Liver (tissue), 9 donors: Measurements from ENCODE around the gene ATXN1. TPM values are rescaled to one million over a fixed set of nuclear protein-coding genes. Genes with fewer than 3 reads are reported as not detected.
A peak's percentile ranks its signal among the peaks of the same experiment; 100 is the strongest.

Experiments
- DNase-seq: peaks from one replicate; pipeline ENCODE4 v3.0.0-alpha.2; 2017; ENCODE audit warnings: low spot score
- H3K27ac ChIP-seq, 2 donors: one replicate each; pipeline ENCODE4 v1.7.0; 2013; ENCODE audit warnings: inconsistent platforms in 2 of 2, low read length in 2 of 2, control low read depth in 1 of 2, low read depth in 1 of 2, mild to moderate bottlenecking in 1 of 2
- H3K27me3 ChIP-seq, 4 donors: one replicate each; pipeline versions ENCODE4 v1.6.1 to v1.7.0; 2013; ENCODE audit warnings: low read length in 3 of 4, inconsistent platforms in 1 of 4, mild to moderate bottlenecking in 1 of 4, moderate library complexity in 1 of 4; ENCODE audit not compliant: control insufficient read depth in 4 of 4, insufficient read depth in 4 of 4
- H3K36me3 ChIP-seq, 4 donors: one replicate each; pipeline versions ENCODE4 v1.6.1 to v1.7.0; 2013; ENCODE audit warnings: low read length in 3 of 4, mild to moderate bottlenecking in 3 of 4, low read depth in 1 of 4, moderate library complexity in 1 of 4; ENCODE audit not compliant: control insufficient read depth in 4 of 4, insufficient read depth in 3 of 4
- H3K4me1 ChIP-seq, 4 donors: one replicate each; pipeline versions ENCODE4 v1.6.1 to v1.7.0; 2013; ENCODE audit warnings: low read length in 3 of 4, mild to moderate bottlenecking in 3 of 4, moderate library complexity in 1 of 4; ENCODE audit not compliant: control insufficient read depth in 4 of 4, insufficient read depth in 4 of 4
- H3K4me3 ChIP-seq, 3 donors: one replicate each; pipeline versions ENCODE4 v1.6.1 to v1.7.0; 2013; ENCODE audit warnings: low read length in 3 of 3, control low read depth in 1 of 3, low read depth in 1 of 3, mild to moderate bottlenecking in 1 of 3
- H3K9ac ChIP-seq, 2 donors: one replicate each; pipeline ENCODE4 v1.7.0; 2013; ENCODE audit warnings: low read length in 2 of 2, mild to moderate bottlenecking in 2 of 2, moderate library complexity in 2 of 2, control low read depth in 1 of 2, low read depth in 1 of 2
- H3K9me3 ChIP-seq, 4 donors: one replicate each; pipeline versions ENCODE4 v1.6.1 to v1.7.0; 2013; ENCODE audit warnings: low read length in 3 of 4; ENCODE audit not compliant: control insufficient read depth in 4 of 4
- FOXA1 ChIP-seq: IDR thresholded peaks from 2 replicates; pipeline ENCODE4 v1.6.1; 2016; ENCODE audit warnings: antibody characterized with exemption
- FOXA2 ChIP-seq: IDR thresholded peaks from 2 replicates; pipeline ENCODE4 v1.6.1; 2016; ENCODE audit warnings: antibody characterized with exemption
- GABPA ChIP-seq, 2 donors: IDR thresholded peaks in 1 of 2; conservative IDR thresholded peaks in 1 of 2; 2 replicates each; pipeline ENCODE4 v1.6.1; 2016; ENCODE audit warnings: antibody characterized with exemption in 2 of 2, mild to moderate bottlenecking in 1 of 2, moderate library complexity in 1 of 2
- HNF4G ChIP-seq: IDR thresholded peaks from 2 replicates; pipeline ENCODE4 v1.6.1; 2016; ENCODE audit warnings: antibody characterized with exemption
- JUND ChIP-seq, 2 donors: IDR thresholded peaks; 2 replicates each; pipeline ENCODE4 v1.6.1; 2016; ENCODE audit warnings: antibody characterized with exemption in 2 of 2
- RXRA ChIP-seq, 2 donors: IDR thresholded peaks; 2 replicates each; pipeline ENCODE4 v1.6.1; 2017 to 2018; ENCODE audit warnings: antibody characterized with exemption in 2 of 2, mild to moderate bottlenecking in 1 of 2
- SP1 ChIP-seq: IDR thresholded peaks from 2 replicates; pipeline ENCODE4 v1.6.1; 2018; ENCODE audit warnings: antibody characterized with exemption, mild to moderate bottlenecking
- YY1 ChIP-seq: IDR thresholded peaks from 2 replicates; pipeline ENCODE4 v1.6.1; 2016; ENCODE audit warnings: antibody characterized with exemption, mild to moderate bottlenecking
- WGBS: extraction: QIAGEN DNeasy Blood & Tissue Kit; methylation state at CpG from one replicate; pipeline ENCODE4 v1.1.7; 2013; 5-methylcytosine and 5-hydroxymethylcytosine counted together
- polyA plus RNA-seq, 2 donors: library from polyadenylated mRNA; stranded (reverse) in 1 of 2; unstranded in 1 of 2; fragments of 200-250 nt in 1 of 2; fragments of >200 nt in 1 of 2; fragmentation: Nextera tagmentation in 1 of 2; extraction: Ambion mirVana in 1 of 2; gene quantifications; one replicate each; pipeline versions ENCODE4 v1.2.1 to v1.2.3, GENCODE V29; 2013 to 2015
- total RNA-seq, 2 donors: library from RNA; depleted of rRNA; stranded (reverse); fragments of >200 nt; gene quantifications; one replicate each; pipeline ENCODE4 v1.2.3, GENCODE V29; 2014
- TF ChIP-seq, protein P1 (sequence below): IDR thresholded peaks from 2 replicates; pipeline ENCODE4 v1.6.1; 2016; ENCODE audit warnings: antibody characterized with exemption
- TF ChIP-seq, protein P2 (sequence below): IDR thresholded peaks from 2 replicates; pipeline ENCODE4 v1.6.1; 2016; ENCODE audit warnings: antibody characterized with exemption
- TF ChIP-seq, protein P3 (sequence below): IDR thresholded peaks from 2 replicates; pipeline ENCODE4 v1.6.1; 2016; ENCODE audit warnings: antibody characterized with exemption
- TF ChIP-seq, protein P4 (sequence below): IDR thresholded peaks from 2 replicates; pipeline ENCODE4 v1.6.1; 2016; ENCODE audit warnings: antibody characterized with exemption, mild to moderate bottlenecking
- donor health status: healthy.
- donor health status: healthy.
- donor health status: healthy.
- donor health status: healthy.
- donor health status: healthy.

The ATXN1 gene
- total and polyA plus RNA-seq, 4 donors = 4.3 to 29.7 (median 8.2) TPM

DNA sequence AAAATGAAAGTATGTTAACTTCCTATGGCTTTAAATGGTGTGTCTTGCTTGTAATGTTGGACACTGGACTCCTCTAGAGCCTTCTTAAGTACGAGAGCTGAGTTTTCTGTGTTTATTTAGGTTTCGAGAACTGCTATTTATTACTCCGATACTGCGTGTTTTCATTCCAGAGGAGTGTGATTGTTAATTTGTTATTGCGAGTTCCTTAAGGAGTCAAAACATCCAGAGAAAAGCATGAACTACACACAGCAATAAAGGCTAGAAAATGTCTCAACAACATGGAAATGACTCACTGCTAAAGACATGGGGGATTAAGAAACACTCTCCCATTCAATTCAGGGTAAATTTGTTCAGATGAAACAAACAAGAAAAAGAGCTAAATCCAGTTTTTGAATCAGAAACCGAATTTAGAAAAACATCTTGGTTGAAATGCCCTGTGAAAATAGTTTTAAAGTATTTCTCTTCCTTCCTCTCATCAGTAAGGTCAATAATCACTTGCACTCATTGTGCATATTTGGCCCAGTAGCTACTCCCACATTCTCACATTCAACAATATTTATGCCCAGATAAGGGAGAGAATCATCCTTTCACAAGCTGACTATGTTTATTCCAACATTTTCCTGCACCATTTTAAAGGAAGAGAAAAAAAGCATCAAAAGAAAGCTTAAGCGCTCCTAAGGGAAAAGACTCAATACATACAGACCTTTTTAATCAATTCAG, 36.0 kb downstream of the ATXN1 start:
- H3K9me3 ChIP-seq = no peaks in the 10 kb centered on the region
- WGBS = 86% methylated on average over 7 of the region's 7 CpGs
- no peak for DNase-seq
- H3K36me3 ChIP-seq = no peaks in the 10 kb centered on the region
- H3K9ac ChIP-seq = no peak overlapping the region
- H3K27me3 ChIP-seq = no peaks in the 10 kb centered on the region
- peak overlapping the region; percentile 13 to 33 for H3K27ac ChIP-seq
- H3K4me3 ChIP-seq = no peak overlapping the region
- H3K4me1 ChIP-seq = peaks cover 2 to 21% (median 4%) of the 10 kb centered on the region in 4 donors
- TF ChIP-seq, protein P1, sequence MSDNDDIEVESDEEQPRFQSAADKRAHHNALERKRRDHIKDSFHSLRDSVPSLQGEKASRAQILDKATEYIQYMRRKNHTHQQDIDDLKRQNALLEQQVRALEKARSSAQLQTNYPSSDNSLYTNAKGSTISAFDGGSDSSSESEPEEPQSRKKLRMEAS = no peak
- TF ChIP-seq YY1 (peak; percentile 6), HNF4G (no peak), FOXA1 (no peak)

DNA sequence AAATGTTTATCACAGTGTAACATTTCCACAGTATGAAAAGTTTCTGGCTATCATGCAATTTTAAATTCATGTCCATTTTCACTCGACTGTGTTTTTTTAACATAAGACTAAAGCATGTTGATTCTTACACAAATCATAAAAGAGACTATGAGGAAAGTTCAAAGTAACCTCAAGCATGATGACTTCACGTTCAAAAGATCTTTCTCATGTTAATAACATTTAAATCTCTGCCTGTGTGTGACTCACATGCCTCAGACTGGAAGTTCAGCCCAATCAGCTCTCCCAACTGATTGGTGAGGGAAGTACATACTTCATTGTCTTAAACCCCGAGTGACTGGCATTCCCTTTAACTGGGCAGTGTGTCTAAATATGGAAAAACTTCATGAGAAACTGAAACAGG, 37.4 kb downstream of the ATXN1 start:
- Histone ChIP-seq H3K4me1 (peaks cover 2 to 22% (median 4%) of the 10 kb centered on the region in 4 donors), H3K27ac (peak overlapping the region in 1 of 2 donors; percentile 11), H3K4me3 (no peak overlapping the region), H3K9me3 (no peaks in the 10 kb centered on the region), H3K9ac (no peak overlapping the region), H3K36me3 (no peaks in the 10 kb centered on the region), H3K27me3 (no peaks in the 10 kb centered on the region)
- DNase-seq = no peak
- WGBS = 60% methylated on average over 3 of the region's 3 CpGs
- TF ChIP-seq RXRA (IDR thresholded peaks at IDR 0.05) = no peak
- TF ChIP-seq, protein P2, sequence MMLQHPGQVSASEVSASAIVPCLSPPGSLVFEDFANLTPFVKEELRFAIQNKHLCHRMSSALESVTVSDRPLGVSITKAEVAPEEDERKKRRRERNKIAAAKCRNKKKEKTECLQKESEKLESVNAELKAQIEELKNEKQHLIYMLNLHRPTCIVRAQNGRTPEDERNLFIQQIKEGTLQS = no peak
- TF ChIP-seq, protein P3, sequence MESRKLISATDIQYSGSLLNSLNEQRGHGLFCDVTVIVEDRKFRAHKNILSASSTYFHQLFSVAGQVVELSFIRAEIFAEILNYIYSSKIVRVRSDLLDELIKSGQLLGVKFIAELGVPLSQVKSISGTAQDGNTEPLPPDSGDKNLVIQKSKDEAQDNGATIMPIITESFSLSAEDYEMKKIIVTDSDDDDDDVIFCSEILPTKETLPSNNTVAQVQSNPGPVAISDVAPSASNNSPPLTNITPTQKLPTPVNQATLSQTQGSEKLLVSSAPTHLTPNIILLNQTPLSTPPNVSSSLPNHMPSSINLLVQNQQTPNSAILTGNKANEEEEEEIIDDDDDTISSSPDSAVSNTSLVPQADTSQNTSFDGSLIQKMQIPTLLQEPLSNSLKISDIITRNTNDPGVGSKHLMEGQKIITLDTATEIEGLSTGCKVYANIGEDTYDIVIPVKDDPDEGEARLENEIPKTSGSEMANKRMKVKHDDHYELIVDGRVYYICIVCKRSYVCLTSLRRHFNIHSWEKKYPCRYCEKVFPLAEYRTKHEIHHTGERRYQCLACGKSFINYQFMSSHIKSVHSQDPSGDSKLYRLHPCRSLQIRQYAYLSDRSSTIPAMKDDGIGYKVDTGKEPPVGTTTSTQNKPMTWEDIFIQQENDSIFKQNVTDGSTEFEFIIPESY = no peak
- TF ChIP-seq SP1 = no peak
- TF ChIP-seq JUND (IDR thresholded peaks at IDR 0.05) = no peak
- TF ChIP-seq GABPA (IDR thresholded peaks at IDR 0.05 in 1 of 2, conservative IDR thresholded peaks at IDR 0.05 in 1 of 2) = no peak
- TF ChIP-seq, protein P4, sequence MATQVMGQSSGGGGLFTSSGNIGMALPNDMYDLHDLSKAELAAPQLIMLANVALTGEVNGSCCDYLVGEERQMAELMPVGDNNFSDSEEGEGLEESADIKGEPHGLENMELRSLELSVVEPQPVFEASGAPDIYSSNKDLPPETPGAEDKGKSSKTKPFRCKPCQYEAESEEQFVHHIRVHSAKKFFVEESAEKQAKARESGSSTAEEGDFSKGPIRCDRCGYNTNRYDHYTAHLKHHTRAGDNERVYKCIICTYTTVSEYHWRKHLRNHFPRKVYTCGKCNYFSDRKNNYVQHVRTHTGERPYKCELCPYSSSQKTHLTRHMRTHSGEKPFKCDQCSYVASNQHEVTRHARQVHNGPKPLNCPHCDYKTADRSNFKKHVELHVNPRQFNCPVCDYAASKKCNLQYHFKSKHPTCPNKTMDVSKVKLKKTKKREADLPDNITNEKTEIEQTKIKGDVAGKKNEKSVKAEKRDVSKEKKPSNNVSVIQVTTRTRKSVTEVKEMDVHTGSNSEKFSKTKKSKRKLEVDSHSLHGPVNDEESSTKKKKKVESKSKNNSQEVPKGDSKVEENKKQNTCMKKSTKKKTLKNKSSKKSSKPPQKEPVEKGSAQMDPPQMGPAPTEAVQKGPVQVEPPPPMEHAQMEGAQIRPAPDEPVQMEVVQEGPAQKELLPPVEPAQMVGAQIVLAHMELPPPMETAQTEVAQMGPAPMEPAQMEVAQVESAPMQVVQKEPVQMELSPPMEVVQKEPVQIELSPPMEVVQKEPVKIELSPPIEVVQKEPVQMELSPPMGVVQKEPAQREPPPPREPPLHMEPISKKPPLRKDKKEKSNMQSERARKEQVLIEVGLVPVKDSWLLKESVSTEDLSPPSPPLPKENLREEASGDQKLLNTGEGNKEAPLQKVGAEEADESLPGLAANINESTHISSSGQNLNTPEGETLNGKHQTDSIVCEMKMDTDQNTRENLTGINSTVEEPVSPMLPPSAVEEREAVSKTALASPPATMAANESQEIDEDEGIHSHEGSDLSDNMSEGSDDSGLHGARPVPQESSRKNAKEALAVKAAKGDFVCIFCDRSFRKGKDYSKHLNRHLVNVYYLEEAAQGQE = no peak
- TF ChIP-seq FOXA1 = no peak
- TF ChIP-seq FOXA2 = no peak
